Measurements from ENCODE around the gene HCFC1. TPM values are rescaled to one million over a fixed set of nuclear protein-coding genes. Genes with fewer than 3 reads are reported as not detected.

HCFC1 gene
- polyA plus RNA-seq, 1 of the 3 experiments (the other 2 are of a cell fraction), result 9.5 TPM

DNA sequence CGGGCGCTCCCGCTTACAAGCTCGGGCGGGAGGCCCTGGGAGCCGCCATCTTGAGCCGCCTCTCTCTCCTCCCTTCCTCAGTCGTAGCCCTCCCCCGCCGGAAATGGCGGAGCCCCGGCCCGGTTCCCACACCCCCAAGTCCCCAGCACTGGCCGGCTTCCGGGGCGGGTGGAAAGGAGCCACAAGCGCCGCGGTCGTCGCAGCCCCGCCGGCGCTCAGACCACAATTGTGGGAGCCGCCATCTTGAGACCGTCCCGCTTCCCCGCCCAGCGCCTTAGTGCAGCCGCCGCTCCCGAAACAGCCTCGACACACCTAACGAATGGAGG, 531 bp downstream of the HCFC1 start:
- CTCF ChIA-PET, result interaction anchor here (1.1 to 11.6 kb wide), 2 partner anchors 22 to 208 kb away, joined by 3 to 179 read pairs; partner anchors contain the start of gene RENBP
- Histone ChIP-seq H3K9ac (peak overlapping the region; percentile 98), H3K4me2 (peak overlapping the region; percentile 80), H3K9me3 (no peaks in the 10 kb centered on the region), H2AFZ (ENCODE audit: low read depth) (0 out of 2 replicates have a peak overlapping the region, but pooled peaks have one; percentile 89), H3K4me1 (ENCODE audit: control insufficient read depth in 1 of 2, insufficient read depth in 2 of 2, low read depth in 1 of 2, low read length in 1 of 2) (peaks cover 16 to 51% of the 10 kb centered on the region in 2 experiments; a peak in 2 of 4 replicates), H3K27ac (ENCODE audit: low read depth in 2 of 2, low read length in 1 of 2) (peak overlapping the region; percentile 99), H3K27me3 (ENCODE audit: insufficient read depth) (no peaks in the 10 kb centered on the region), H3K36me3 (replicated peaks in 1 of 2; ENCODE audit: control insufficient read depth in 1 of 2, insufficient read depth in 2 of 2, low read length in 1 of 2) (peaks cover 0 to 4% of the 10 kb centered on the region in 2 experiments), H3K9me2 (no peaks in the 10 kb centered on the region), H3F3A (replicated peaks; ENCODE audit: insufficient read depth) (peaks cover 7% of the 10 kb centered on the region), H3K79me2 (ENCODE audit: insufficient read depth) (peaks cover 65% of the 10 kb centered on the region), H3K4me3 (ENCODE audit: low read depth in 2 of 2, low read length in 1 of 2) (peak overlapping the region; percentile 90 to 98), H4K20me1 (ENCODE audit: insufficient read depth) (peaks cover 38% of the 10 kb centered on the region)
- DNase-seq, result peak; percentile 93
- TF ChIP-seq ELF1 (IDR thresholded peaks at IDR 0.05), result peak; percentile 64
- TF ChIP-seq SMC3 (IDR thresholded peaks at IDR 0.05; ENCODE audit: low read depth, low read length), result no peak
- no peak for TF ChIP-seq MEF2A (IDR thresholded peaks at IDR 0.05; ENCODE audit: borderline replicate concordance, low read depth)
- TF ChIP-seq TEAD4 (IDR thresholded peaks at IDR 0.05; ENCODE audit: borderline replicate concordance, insufficient read depth), result 0 out of 2 replicates have a peak, but pooled peaks have one; percentile 6
- peak; percentile 8; the same call in 1 of the 2 replicates for TF ChIP-seq FOXM1 (IDR thresholded peaks at IDR 0.05; ENCODE audit: low read depth)
- peak; percentile 65 for TF ChIP-seq YY1 (IDR thresholded peaks at IDR 0.05; ENCODE audit: low read depth)
- TF ChIP-seq RCOR1 (IDR thresholded peaks at IDR 0.05; ENCODE audit: low read length), result no peak
- TF ChIP-seq GABPA (IDR thresholded peaks at IDR 0.05; ENCODE audit: low read depth), result peak; percentile 89
- peak; percentile 66; the same call in 1 of the 2 replicates for TF ChIP-seq TAF1 (IDR thresholded peaks at IDR 0.05; ENCODE audit: borderline replicate concordance, low read depth, low read length)
- TF ChIP-seq CHD2 (IDR thresholded peaks at IDR 0.05; ENCODE audit: low read length, partially characterized antibody), result peak; percentile 38
- TF ChIP-seq USF1 (IDR thresholded peaks at IDR 0.05; ENCODE audit: borderline replicate concordance, low read depth), result 0 out of 2 replicates have a peak, but pooled peaks have one; percentile 42
- POLR2A ChIA-PET, result interaction anchor here (0.6 to 1.4 kb wide), 6 partner anchors 36 to 205 kb away, joined by 3 to 4 read pairs (median 3); partner anchors contain the start of genes IDH3G, NAA10 and SSR4
- 3% methylated on average over 21 of the region's 34 CpGs for WGBS (ENCODE audit: low lambda C conversion rate)

DNA sequence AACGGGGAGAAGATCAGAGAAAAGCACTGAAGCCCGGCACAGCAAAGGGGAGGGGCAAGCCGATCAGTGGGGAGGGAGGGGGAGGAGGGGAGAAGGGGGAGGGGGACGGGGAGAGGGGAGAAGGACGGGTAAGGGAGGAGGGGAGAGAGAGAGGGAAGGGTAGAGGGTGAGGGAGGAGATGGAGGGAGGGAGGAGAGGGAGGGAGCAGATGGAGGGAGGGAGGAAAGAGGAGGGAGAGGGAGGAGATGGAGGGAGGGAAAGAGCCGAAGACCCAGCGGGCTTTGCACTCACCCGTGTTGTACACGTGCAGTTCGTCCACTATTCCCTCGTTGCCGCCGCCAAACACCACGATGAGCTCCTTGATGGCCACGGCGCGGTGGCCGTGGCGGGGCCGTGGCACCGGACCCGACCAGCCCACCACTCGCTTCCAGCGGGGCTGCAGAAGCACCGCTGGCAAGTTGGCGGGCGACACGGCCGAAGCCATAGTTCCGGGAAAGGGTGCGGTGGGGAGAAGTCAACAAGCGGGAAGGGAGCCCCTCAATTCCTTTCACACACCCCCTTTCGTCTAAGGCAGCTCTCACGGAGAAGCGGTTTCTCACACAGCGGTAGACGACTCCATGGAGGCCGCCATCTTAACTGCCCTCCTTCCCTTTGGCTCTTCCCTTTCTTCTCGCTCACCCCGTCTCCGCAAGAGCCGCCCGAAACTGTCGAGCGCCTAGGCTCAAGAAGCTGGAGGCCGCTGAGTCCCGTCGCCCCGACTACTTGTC, 1.1 kb downstream of the HCFC1 start:
- H3K4me2 ChIP-seq, result peak overlapping the region; percentile 80
- peaks cover 16 to 51% of the 10 kb centered on the region in 2 experiments; a peak in 2 of 4 replicates for H3K4me1 ChIP-seq (ENCODE audit: control insufficient read depth in 1 of 2, insufficient read depth in 2 of 2, low read depth in 1 of 2, low read length in 1 of 2)
- peak; percentile 77 for DNase-seq
- H3F3A ChIP-seq (replicated peaks; ENCODE audit: insufficient read depth), result peaks cover 7% of the 10 kb centered on the region
- H2AFZ ChIP-seq (ENCODE audit: low read depth), result 0 out of 2 replicates have a peak overlapping the region, but pooled peaks have one; percentile 89
- H3K9me3 ChIP-seq, result no peaks in the 10 kb centered on the region
- H3K9me2 ChIP-seq, result no peaks in the 10 kb centered on the region
- H3K4me3 ChIP-seq (ENCODE audit: low read depth in 2 of 2, low read length in 1 of 2), result peak overlapping the region; percentile 90 to 98
- CTCF ChIA-PET, result interaction anchor here (1.1 to 11.6 kb wide), 6 partner anchors 22 to 207 kb away, joined by 3 to 179 read pairs (median 4); partner anchors contain the start of gene RENBP
- peak overlapping the region; percentile 98 for H3K9ac ChIP-seq
- H4K20me1 ChIP-seq (ENCODE audit: insufficient read depth), result peaks cover 44% of the 10 kb centered on the region
- H3K27ac ChIP-seq (ENCODE audit: low read depth in 2 of 2, low read length in 1 of 2), result peak overlapping the region; percentile 99
- POLR2A ChIA-PET, result interaction anchor here (0.6 to 1.4 kb wide), 5 partner anchors 36 to 204 kb away, joined by 3 read pairs; partner anchors contain the start of genes IDH3G, NAA10 and SSR4
- WGBS (ENCODE audit: low lambda C conversion rate), result 2% methylated on average over 24 of the region's 49 CpGs
- H3K27me3 ChIP-seq (ENCODE audit: insufficient read depth), result no peaks in the 10 kb centered on the region
- H3K36me3 ChIP-seq (replicated peaks in 1 of 2; ENCODE audit: control insufficient read depth in 1 of 2, insufficient read depth in 2 of 2, low read length in 1 of 2), result peaks cover 0 to 4% of the 10 kb centered on the region in 2 experiments
- H3K79me2 ChIP-seq (ENCODE audit: insufficient read depth), result peaks cover 71% of the 10 kb centered on the region
- TF ChIP-seq, protein P1, sequence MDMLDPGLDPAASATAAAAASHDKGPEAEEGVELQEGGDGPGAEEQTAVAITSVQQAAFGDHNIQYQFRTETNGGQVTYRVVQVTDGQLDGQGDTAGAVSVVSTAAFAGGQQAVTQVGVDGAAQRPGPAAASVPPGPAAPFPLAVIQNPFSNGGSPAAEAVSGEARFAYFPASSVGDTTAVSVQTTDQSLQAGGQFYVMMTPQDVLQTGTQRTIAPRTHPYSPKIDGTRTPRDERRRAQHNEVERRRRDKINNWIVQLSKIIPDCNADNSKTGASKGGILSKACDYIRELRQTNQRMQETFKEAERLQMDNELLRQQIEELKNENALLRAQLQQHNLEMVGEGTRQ (IDR thresholded peaks at IDR 0.05; ENCODE audit: borderline replicate concordance, low read depth, low read length), result no peak
- TF ChIP-seq FOXM1 (IDR thresholded peaks at IDR 0.05; ENCODE audit: low read depth) (peak; percentile 41; the same call in 1 of the 2 replicates), MXI1 (IDR thresholded peaks at IDR 0.05; ENCODE audit: low read depth, low read length) (peak; percentile 41), ELF1 (IDR thresholded peaks at IDR 0.05) (no peak), NFIC (IDR thresholded peaks at IDR 0.05; ENCODE audit: borderline replicate concordance) (no peak), FOXJ3 (CRISPR knock-in tag; IDR thresholded peaks at IDR 0.05) (no peak), ZBTB33 (IDR thresholded peaks at IDR 0.05; ENCODE audit: borderline replicate concordance, low read depth) (no peak), GABPA (IDR thresholded peaks at IDR 0.05; ENCODE audit: low read depth) (no peak), MEF2A (IDR thresholded peaks at IDR 0.05; ENCODE audit: borderline replicate concordance, low read depth) (no peak), RXRA (IDR thresholded peaks at IDR 0.05; ENCODE audit: borderline replicate concordance, low read depth) (no peak), RAD21 (IDR thresholded peaks at IDR 0.05; ENCODE audit: low read length) (no peak), EP300 (IDR thresholded peaks at IDR 0.05; ENCODE audit: borderline replicate concordance in 1 of 2, low read depth in 1 of 2, low read length in 1 of 2) (no peak), YY1 (IDR thresholded peaks at IDR 0.05; ENCODE audit: low read depth) (peak; percentile 98), USF1 (IDR thresholded peaks at IDR 0.05; ENCODE audit: borderline replicate concordance, low read depth) (no peak), TAF1 (IDR thresholded peaks at IDR 0.05; ENCODE audit: borderline replicate concordance, low read depth, low read length) (no peak; the same call in 1 of the 2 replicates)
- TF ChIP-seq, protein P2, sequence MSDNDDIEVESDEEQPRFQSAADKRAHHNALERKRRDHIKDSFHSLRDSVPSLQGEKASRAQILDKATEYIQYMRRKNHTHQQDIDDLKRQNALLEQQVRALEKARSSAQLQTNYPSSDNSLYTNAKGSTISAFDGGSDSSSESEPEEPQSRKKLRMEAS (IDR thresholded peaks at IDR 0.05; ENCODE audit: low read depth), result peak; percentile 87
